ENCODE results near the gene ZNF783.
"Not testable (repeated sequence)": the region's sequence is repeated elsewhere in the genome, so short reads cannot be mapped to it uniquely, and the experiment has no call there.

The ZNF783 gene

GRCh38 chr7:149241696-149242095, 20.3 kb upstream of the ZNF783 start:
- DNase-seq: no peak

- no peak for DNase-seq
These were observed 16.8 kb upstream of the ZNF783 start for GRCh38 chr7:149245244-149245643.

GRCh38 chr7:149245744-149246143, 16.3 kb upstream of the ZNF783 start:
- no peak for DNase-seq

GRCh38 chr7:149248777-149249176, 13.2 kb upstream of the ZNF783 start:
- DNase-seq: no peak

GRCh38 chr7:149250151-149250550, 11.8 kb upstream of the ZNF783 start:
- not testable (repeated sequence) for DNase-seq

GRCh38 chr7:149251518-149251917, 10.5 kb upstream of the ZNF783 start:
- not testable (repeated sequence) for DNase-seq

GRCh38 chr7:149252378-149252777, 9.6 kb upstream of the ZNF783 start:
- DNase-seq: no peak

GRCh38 chr7:149253665-149254064, 8.3 kb upstream of the ZNF783 start:
- DNase-seq: no peak

GRCh38 chr7:149254181-149254858, 7.7 kb upstream of the ZNF783 start:
- no peak for DNase-seq

GRCh38 chr7:149255174-149255573, 6.8 kb upstream of the ZNF783 start:
- no peak for DNase-seq

- no peak for DNase-seq
These were observed 5.4 kb upstream of the ZNF783 start for GRCh38 chr7:149256568-149256967.

GRCh38 chr7:149257146-149257545, 4.8 kb upstream of the ZNF783 start:
- no peak for DNase-seq

- no peak for DNase-seq
These were observed 624 bp upstream of the ZNF783 start for GRCh38 chr7:149261316-149261828.

- DNase-seq: no peak
These were observed 4.5 kb downstream of the ZNF783 start for GRCh38 chr7:149266451-149266850.

GRCh38 chr7:149267733-149268132, 5.7 kb downstream of the ZNF783 start:
- DNase-seq: no peak

- DNase-seq: not testable (repeated sequence)
These were observed 12.4 kb downstream of the ZNF783 start for GRCh38 chr7:149274424-149274823.

GRCh38 chr7:149277871-149278270, 15.9 kb downstream of the ZNF783 start:
- DNase-seq: no peak

- DNase-seq: no peak
These were observed 16.4 kb downstream of the ZNF783 start for GRCh38 chr7:149278396-149278795.

- no peak for DNase-seq
These were observed 17.2 kb downstream of the ZNF783 start for GRCh38 chr7:149279111-149279743.

- DNase-seq: no peak
These were observed 18.2 kb downstream of the ZNF783 start for GRCh38 chr7:149280151-149280550.

GRCh38 chr7:149280661-149281507, 18.9 kb downstream of the ZNF783 start:
- DNase-seq: no peak

GRCh38 chr7:149281508-149282330, 19.7 kb downstream of the ZNF783 start:
- no peak for DNase-seq

GRCh38 chr7:149282331-149282655, 20.3 kb downstream of the ZNF783 start:
- DNase-seq: no peak
